Embryonic facial prominence (tissue), 1 donor: Measurements from ENCODE around the gene RALB.

ENCODE experiments used
- DNase-seq: peaks from one replicate; pipeline ENCODE4 v3.0.0-alpha.2; 2016; ENCODE audit errors: extremely low spot score

The RALB gene

GRCh38 chr2:120252225-120253020, at the start of gene RALB:
RALB (plus strand) TSS chr2:120252852; CDS start chr2:120278665, 25,813 bp downstream.
- DNase-seq = peak; percentile 94

GRCh38 chr2:120203251-120204021, 49.2 kb upstream of the RALB start:
- no peak for DNase-seq

GRCh38 chr2:120204022-120204405, 48.6 kb upstream of the RALB start:
- no peak for DNase-seq

GRCh38 chr2:120204417-120204816, 48.2 kb upstream of the RALB start:
- no peak for DNase-seq

DNA sequence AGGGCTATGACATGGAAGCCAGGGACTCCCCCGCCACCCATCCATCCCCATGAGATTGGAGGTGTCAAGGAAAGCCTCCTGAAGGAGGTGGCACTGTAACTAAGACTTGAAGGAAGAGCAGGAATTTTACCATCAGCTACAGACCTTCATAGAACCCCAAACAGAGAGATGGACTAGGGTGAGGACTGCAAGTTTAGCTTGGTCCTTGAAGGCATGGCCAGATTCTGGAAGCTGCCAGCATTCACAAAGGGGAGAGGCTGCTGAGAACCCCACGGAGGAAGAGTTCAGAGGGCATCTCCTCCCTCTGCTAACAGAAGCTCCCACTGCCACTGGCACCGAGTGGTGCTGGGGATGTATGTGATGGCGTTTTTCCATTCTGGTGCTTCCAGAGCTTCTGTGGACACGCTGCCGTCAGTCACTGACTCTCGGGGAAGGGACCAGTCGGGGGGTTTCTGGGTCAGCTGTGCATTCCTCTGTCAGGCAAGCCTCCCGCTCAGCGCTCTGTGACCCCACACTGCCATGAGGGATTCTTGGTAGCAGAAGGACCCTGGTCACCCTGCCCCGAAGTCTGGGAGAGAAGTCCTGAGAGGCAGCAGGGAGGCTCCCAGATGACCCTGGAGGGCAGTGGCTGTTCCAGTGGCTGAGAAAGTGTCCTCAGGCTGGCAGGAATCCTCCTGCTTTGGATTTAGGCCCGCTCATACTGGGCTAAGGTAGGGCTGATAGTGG, 47.5 kb upstream of the RALB start:
- no peak for DNase-seq

DNA sequence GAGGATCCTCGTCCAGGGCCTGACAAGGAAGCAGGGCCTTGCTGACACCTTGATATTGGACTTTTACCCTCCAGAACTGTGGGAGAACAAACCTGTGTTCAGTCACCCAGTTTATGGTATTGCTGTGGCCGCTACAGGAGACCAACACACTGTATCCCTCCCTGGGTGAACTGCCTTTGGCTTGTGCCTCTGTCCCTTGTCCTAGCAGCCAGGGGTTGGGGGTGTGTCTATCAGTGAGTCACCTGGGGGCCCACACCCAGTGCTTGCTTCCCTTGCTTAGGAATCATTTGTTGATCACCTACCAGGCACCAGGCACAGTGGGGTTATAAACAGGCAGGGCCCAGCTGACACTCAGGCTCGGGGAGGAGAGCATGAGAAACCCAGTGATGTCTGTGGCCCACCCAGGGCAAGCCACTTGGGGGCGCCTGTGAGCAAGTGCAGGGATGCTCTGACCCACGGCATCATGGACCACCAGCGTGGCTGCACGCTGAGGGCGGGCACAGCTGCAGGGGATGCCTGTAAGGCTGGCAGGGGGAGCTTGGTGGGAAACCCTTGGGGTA, 46.5 kb upstream of the RALB start:
- DNase-seq = no peak

GRCh38 chr2:120208381-120209353, 44.0 kb upstream of the RALB start:
- DNase-seq = no peak

GRCh38 chr2:120209427-120210269, 43.0 kb upstream of the RALB start:
- DNase-seq = no peak

DNA sequence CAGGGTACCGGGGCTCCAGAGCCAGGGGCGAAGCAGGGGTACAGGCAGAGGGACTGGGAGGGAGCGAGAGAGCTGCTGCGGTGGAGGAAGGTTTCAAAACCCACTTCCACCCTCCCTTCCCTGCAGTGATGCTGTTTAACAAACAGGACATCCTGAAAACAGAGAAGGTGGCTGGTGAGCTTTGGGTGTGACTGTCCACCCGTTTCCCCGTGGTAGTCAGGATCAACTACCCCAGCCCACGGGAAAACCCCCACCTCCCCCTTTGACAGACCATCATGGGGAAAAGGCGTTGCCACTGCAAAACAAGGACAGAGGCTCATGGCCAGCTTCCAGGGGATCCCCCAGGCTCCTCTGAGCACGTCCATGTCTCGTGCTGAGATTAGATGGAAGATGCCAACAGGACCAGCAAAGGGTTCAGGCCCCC, 42.4 kb upstream of the RALB start:
- DNase-seq = no peak

- DNase-seq = no peak
Measured at GRCh38 chr2:120218181-120218580, 34.5 kb upstream of the RALB start.

- no peak for DNase-seq
Measured at GRCh38 chr2:120219291-120219690, 33.4 kb upstream of the RALB start.

- DNase-seq = no peak
Measured at GRCh38 chr2:120219766-120220165, 32.9 kb upstream of the RALB start.

DNA sequence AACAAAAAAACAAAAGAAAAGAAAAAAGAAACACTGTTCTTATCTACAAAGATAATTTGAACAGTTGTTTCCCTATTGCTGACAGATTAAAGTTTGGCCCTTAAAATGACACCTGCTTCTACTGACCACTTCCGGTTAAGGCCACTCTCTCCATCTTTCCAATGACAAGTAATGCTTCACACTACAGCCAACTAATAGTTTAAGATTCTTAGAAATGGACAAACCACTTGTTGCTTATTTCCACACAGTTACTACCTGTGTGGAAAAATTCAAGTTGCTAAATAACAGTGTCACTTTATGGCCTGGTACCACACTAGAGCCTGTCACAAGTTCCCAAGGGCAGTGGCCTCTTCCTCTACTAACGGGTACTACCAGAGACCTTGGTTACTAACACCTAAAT, 31.9 kb upstream of the RALB start:
- DNase-seq = no peak

- DNase-seq = no peak
Measured at GRCh38 chr2:120221616-120222015, 31.0 kb upstream of the RALB start.

DNA sequence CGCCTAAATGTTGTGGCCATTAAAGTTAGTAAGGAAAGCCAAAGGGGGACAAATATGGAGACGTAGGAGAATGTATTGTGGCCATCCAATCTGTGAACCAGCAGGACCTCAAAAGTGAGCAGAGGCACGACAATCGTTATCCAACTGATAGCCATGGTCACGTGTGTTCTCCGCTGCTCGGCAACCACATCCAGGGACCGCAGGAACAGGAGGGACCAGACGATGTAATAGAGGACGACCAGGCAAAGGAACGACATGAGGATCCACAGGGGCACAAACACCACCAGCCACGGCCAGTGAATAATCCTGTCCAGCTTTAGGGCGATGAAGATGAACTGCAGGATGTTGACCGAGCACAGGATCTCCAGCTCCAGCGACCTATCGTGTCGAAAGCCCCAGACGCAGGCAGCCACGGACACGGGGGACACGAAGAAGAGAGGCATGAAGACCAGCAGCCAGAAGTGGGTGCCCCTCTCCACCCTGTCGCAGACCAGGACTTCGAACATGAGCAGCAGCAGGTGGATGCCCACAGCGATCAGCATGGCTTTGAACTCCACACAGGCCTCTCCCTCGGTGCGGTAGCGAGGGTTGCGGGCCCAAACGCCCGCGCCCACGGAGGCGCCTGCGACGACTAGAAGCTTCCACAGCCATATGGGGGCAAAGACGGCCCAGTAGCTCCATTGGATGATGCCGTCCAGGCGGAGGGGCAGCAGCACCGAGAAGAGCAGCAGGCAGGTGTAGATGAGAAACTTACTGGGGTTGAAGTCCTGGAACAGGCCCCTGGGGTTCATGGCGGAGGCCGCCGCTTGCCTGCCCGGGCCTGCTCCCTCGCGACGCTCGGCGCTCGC, 30.2 kb upstream of the RALB start:
- DNase-seq = no peak

GRCh38 chr2:120223034-120223912, 29.4 kb upstream of the RALB start, which contains the start of gene TMEM185B:
TMEM185B (minus strand) TSS chr2:120223400; CDS start chr2:120222976, 424 bp downstream.
- DNase-seq = peak; percentile 71

DNA sequence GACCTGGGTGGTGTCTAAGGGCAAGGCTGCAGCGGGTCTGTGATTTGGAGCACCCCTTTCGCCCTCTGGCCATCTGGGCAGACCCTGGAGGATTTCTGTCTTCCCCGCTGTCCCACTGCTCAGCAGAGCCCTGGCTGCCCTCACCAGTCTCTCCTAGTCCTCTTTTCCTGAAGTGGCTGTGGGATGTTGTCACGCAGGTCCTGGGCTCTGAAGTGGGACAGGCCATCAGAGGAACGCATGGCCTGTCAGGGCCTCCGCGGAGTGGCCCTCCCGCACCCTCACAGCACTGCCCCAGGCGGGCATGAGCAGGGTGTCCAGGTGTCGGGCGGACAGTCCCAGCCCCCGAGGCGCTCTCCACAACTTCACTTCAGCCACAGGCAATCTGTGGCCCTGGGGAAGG, 28.4 kb upstream of the RALB start:
- DNase-seq = no peak
